ENCODE data around the gene AGPAT1. TPM values are rescaled to one million over a fixed set of nuclear protein-coding genes. Genes with fewer than 3 reads are reported as not detected.

AGPAT1 gene
- total RNA-seq, 2 experiments from 2014 or later = 13.2 to 13.3 TPM

DNA sequence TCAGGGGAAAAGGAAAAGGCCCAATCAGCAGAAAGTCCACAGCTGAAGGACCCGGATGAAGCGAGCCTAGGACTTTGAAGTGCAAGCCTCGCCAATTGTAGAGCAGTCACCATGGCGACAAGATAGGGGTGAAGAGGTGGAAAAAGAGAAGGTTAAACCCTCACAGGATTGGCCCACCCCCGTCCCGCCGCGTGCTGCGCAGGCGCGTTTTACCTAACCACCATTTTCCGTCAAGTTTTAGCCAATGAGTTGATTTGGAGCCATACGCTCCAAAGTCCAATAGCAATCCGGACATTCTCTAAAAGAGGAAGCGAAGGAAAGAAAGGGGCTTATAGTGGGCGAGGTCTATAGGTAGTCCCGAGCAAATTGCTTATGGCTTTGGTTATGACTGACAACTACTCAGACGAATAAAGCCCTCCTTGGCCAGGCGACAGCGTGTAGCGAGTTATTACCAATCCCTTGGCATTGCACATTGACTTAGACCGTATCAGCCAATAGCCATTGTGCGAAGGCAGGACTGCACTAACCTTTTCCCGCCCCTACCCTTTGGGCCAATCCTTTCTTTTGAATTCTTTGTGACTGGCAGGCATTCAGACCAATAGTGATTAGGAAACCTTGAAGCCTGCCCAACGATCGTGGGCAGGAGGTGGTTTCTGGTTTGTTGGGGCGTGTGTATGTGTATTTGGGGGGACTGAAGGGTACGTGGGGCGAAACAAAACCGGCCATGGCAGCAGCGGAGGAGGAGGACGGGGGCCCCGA, 2.1 kb upstream of the AGPAT1 start, which contains the start of gene RNF5:
Gene RNF5 (plus strand): TSS at position 618 of the 759 bp plus-strand sequence. CDS start 107 bp downstream, at position 725.
- peaks cover 53% of the 10 kb centered on the region for H3K36me3 Mint-ChIP-seq (ENCODE audit: low read depth)
- H3K4me1 Mint-ChIP-seq (ENCODE audit: low read depth) = peaks cover 65% of the 10 kb centered on the region
- POLR2A ChIA-PET = interaction anchor here (0.9 to 8.1 kb wide), 10 partner anchors 9 to 794 kb away, joined by 3 to 242 read pairs (median 4); partner anchors contain the start of genes ATF6B, BAG6, FKBPL and GPSM3
- peak within 1 kb of the TSS; percentile 85 for H3K27ac Mint-ChIP-seq
- no peaks in the 10 kb centered on the region for H3K27me3 Mint-ChIP-seq
- Histone ChIP-seq H3K4me3 (ENCODE audit: low read length) (peak within 1 kb of the TSS; percentile 91), H3K27ac (ENCODE audit: low read depth in 1 of 2, low read length in 2 of 2) (peak within 1 kb of the TSS; percentile 93 to 98), H3K36me3 (ENCODE audit: insufficient read depth, low read length) (peaks cover 28% of the 10 kb centered on the region), H3K9me3 (ENCODE audit: control insufficient read depth in 1 of 2, insufficient read depth in 1 of 2, low read length in 2 of 2) (no peaks in the 10 kb centered on the region), H3K4me1 (ENCODE audit: insufficient read depth, low read length) (peaks cover 79% of the 10 kb centered on the region), H3K27me3 (ENCODE audit: control insufficient read depth in 1 of 2, insufficient read depth in 2 of 2, low read length in 2 of 2) (no peaks in the 10 kb centered on the region)
- ATAC-seq (ENCODE audit: poor library complexity) (peak; percentile 81), DNase-seq (peak; percentile 83 to 99 (median 92))
- intact Hi-C loops (cut with DNase I, micrococcal nuclease) = loop anchor here (1.0 to 10.0 kb wide), 6 partner anchors 12 to 221 kb away; partner anchors contain the start of genes FKBPL (in 2 of the 2), DXO (in 1 of the 2), NELFE (in 1 of the 2) and PBX2 (in 1 of the 2)
- peak within 1 kb of the TSS; percentile 91 for H3K4me3 Mint-ChIP-seq
- H3K9me3 Mint-ChIP-seq = no peaks in the 10 kb centered on the region
- TF ChIP-seq CTCF (IDR thresholded peaks at IDR 0.05) = no peak
- CTCF ChIA-PET = interaction anchor here (0.9 to 2.8 kb wide), 2 partner anchors 17 to 49 kb away, joined by 3 to 14 read pairs; no protein-coding TSS in a partner anchor

DNA sequence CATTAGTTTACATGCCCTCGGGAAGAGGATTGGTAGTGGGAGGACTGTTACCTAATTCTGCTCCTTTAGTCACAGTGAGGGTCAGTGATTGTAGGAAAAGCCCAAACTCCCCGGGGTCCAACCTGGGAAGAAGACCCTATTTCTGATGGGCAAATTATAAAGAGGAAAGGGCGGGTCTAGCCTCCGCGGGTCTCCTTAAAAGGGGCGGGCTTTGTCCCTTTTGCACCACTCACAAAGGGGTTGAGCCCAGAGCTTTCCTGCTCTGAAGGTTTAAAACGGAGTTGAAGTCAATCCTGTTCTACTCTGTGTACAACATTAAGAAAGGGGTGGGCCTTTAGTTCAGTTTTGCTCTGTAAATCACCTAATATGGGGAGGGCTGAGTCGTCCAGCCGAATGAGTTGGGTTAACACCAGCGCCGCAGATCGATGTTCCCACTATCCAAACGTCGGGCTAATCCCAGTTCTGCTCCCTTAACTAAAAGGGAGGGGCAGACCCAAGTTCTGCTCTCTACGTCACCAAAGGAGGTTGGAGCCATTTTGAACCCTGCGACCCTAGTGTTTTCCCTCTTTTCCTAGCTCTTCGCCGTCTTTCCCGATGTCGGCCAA, 1.4 kb upstream of the AGPAT1 start:
- no peaks in the 10 kb centered on the region for H3K27me3 Mint-ChIP-seq
- H3K36me3 Mint-ChIP-seq (ENCODE audit: low read depth) = peaks cover 46% of the 10 kb centered on the region
- peak overlapping the region; percentile 91 for H3K4me3 ChIP-seq (ENCODE audit: low read length)
- H3K27ac Mint-ChIP-seq = peak overlapping the region; percentile 85
- peaks cover 76% of the 10 kb centered on the region for H3K4me1 ChIP-seq (ENCODE audit: insufficient read depth, low read length)
- peak overlapping the region; percentile 93 to 98 for H3K27ac ChIP-seq (ENCODE audit: low read depth in 1 of 2, low read length in 2 of 2)
- no peaks in the 10 kb centered on the region for H3K27me3 ChIP-seq (ENCODE audit: control insufficient read depth in 1 of 2, insufficient read depth in 2 of 2, low read length in 2 of 2)
- ChIA-PET CTCF (interaction anchor here (0.9 to 2.8 kb wide), 2 partner anchors 18 to 48 kb away, joined by 3 to 14 read pairs; no protein-coding TSS in a partner anchor), POLR2A (interaction anchor here (0.9 to 8.1 kb wide), 9 partner anchors 8 to 795 kb away, joined by 3 to 242 read pairs (median 4); partner anchors contain the start of genes ATF6B, BAG6, FKBPL and GPSM3)
- H3K36me3 ChIP-seq (ENCODE audit: insufficient read depth, low read length) = peaks cover 22% of the 10 kb centered on the region
- intact Hi-C loops (cut with DNase I, micrococcal nuclease) = loop anchor here (1.0 to 10.0 kb wide), 3 partner anchors 47 to 220 kb away; partner anchors contain the start of genes FKBPL (in 2 of the 2), DXO (in 1 of the 2), NELFE (in 1 of the 2) and SKIC2 (in 1 of the 2)
- peaks cover 71% of the 10 kb centered on the region for H3K4me1 Mint-ChIP-seq (ENCODE audit: low read depth)
- no peak for TF ChIP-seq CTCF (IDR thresholded peaks at IDR 0.05)
- H3K9me3 ChIP-seq (ENCODE audit: control insufficient read depth in 1 of 2, insufficient read depth in 1 of 2, low read length in 2 of 2) = no peaks in the 10 kb centered on the region
- peak; percentile 8 for ATAC-seq (ENCODE audit: poor library complexity)
- peak overlapping the region; percentile 91 for H3K4me3 Mint-ChIP-seq
- no peaks in the 10 kb centered on the region for H3K9me3 Mint-ChIP-seq
- peak in 6 of 14 experiments; percentile 27 to 63 (median 40) for DNase-seq

Data from CD4-positive, alpha-beta T cell (primary cell).